ENCODE results near the gene ANK2.

Gene ANK2

GRCh38 chr4:113273721-113274220 is 224.3 kb downstream of the ANK2 start:
- TF ChIP-seq GATA2 (IDR thresholded peaks at IDR 0.05; ENCODE audit: low read depth, low read length) (no peak), GATA3 (IDR thresholded peaks at IDR 0.05; ENCODE audit: low read depth, low read length) (no peak)

- TF ChIP-seq GATA3 (IDR thresholded peaks at IDR 0.05; ENCODE audit: low read depth, low read length) (no peak), GATA2 (IDR thresholded peaks at IDR 0.05; ENCODE audit: low read depth, low read length) (no peak)
Observed at GRCh38 chr4:113276464-113277170, 227.2 kb downstream of the ANK2 start.

- TF ChIP-seq GATA2 (IDR thresholded peaks at IDR 0.05; ENCODE audit: low read depth, low read length): no peak
- TF ChIP-seq GATA3 (IDR thresholded peaks at IDR 0.05; ENCODE audit: low read depth, low read length): no peak
Observed at GRCh38 chr4:113278324-113278934, 229.0 kb downstream of the ANK2 start.

- TF ChIP-seq GATA3 (IDR thresholded peaks at IDR 0.05; ENCODE audit: low read depth, low read length) (no peak), GATA2 (IDR thresholded peaks at IDR 0.05; ENCODE audit: low read depth, low read length) (no peak)
Observed at GRCh38 chr4:113285501-113285900, 236.0 kb downstream of the ANK2 start.

GRCh38 chr4:113288257-113288656 is 238.8 kb downstream of the ANK2 start:
- TF ChIP-seq GATA3 (IDR thresholded peaks at IDR 0.05; ENCODE audit: low read depth, low read length) (no peak), GATA2 (IDR thresholded peaks at IDR 0.05; ENCODE audit: low read depth, low read length) (no peak)

- TF ChIP-seq GATA2 (IDR thresholded peaks at IDR 0.05; ENCODE audit: low read depth, low read length) (no peak), GATA3 (IDR thresholded peaks at IDR 0.05; ENCODE audit: low read depth, low read length) (no peak)
Observed at GRCh38 chr4:113288696-113289095, 239.2 kb downstream of the ANK2 start.

GRCh38 chr4:113289766-113290165 is 240.3 kb downstream of the ANK2 start:
- TF ChIP-seq GATA2 (IDR thresholded peaks at IDR 0.05; ENCODE audit: low read depth, low read length) (no peak), GATA3 (IDR thresholded peaks at IDR 0.05; ENCODE audit: low read depth, low read length) (no peak)

GRCh38 chr4:113290666-113291065 is 241.2 kb downstream of the ANK2 start:
- TF ChIP-seq GATA3 (IDR thresholded peaks at IDR 0.05; ENCODE audit: low read depth, low read length): no peak
- no peak for TF ChIP-seq GATA2 (IDR thresholded peaks at IDR 0.05; ENCODE audit: low read depth, low read length)

GRCh38 chr4:113292371-113293042 is 243.1 kb downstream of the ANK2 start:
- TF ChIP-seq GATA3 (IDR thresholded peaks at IDR 0.05; ENCODE audit: low read depth, low read length): no peak
- TF ChIP-seq GATA2 (IDR thresholded peaks at IDR 0.05; ENCODE audit: low read depth, low read length): no peak

GRCh38 chr4:113293043-113293560 is 243.6 kb downstream of the ANK2 start:
- no peak for TF ChIP-seq GATA3 (IDR thresholded peaks at IDR 0.05; ENCODE audit: low read depth, low read length)
- no peak for TF ChIP-seq GATA2 (IDR thresholded peaks at IDR 0.05; ENCODE audit: low read depth, low read length)

- TF ChIP-seq GATA3 (IDR thresholded peaks at IDR 0.05; ENCODE audit: low read depth, low read length) (no peak), GATA2 (IDR thresholded peaks at IDR 0.05; ENCODE audit: low read depth, low read length) (no peak)
Observed at GRCh38 chr4:113293674-113294073, 244.2 kb downstream of the ANK2 start.

GRCh38 chr4:113294908-113295307 is 245.5 kb downstream of the ANK2 start:
- TF ChIP-seq GATA3 (IDR thresholded peaks at IDR 0.05; ENCODE audit: low read depth, low read length) (no peak), GATA2 (IDR thresholded peaks at IDR 0.05; ENCODE audit: low read depth, low read length) (no peak)

- TF ChIP-seq GATA3 (IDR thresholded peaks at IDR 0.05; ENCODE audit: low read depth, low read length) (no peak), GATA2 (IDR thresholded peaks at IDR 0.05; ENCODE audit: low read depth, low read length) (no peak)
Observed at GRCh38 chr4:113300471-113300928, 251.0 kb downstream of the ANK2 start.

- TF ChIP-seq GATA2 (IDR thresholded peaks at IDR 0.05; ENCODE audit: low read depth, low read length) (no peak), GATA3 (IDR thresholded peaks at IDR 0.05; ENCODE audit: low read depth, low read length) (no peak)
Observed at GRCh38 chr4:113302051-113302450, 252.6 kb downstream of the ANK2 start.
